Hepatocyte (in vitro differentiated cells): Measurements from ENCODE around the gene MOB2. TPM values are rescaled to one million over a fixed set of nuclear protein-coding genes. Genes with fewer than 3 reads are reported as not detected.

ENCODE experiments used
- DNase-seq: peaks from one replicate; pipeline ENCODE4 v3.0.0-alpha.2; 2016; ENCODE audit warnings: low spot score
- H2AFZ ChIP-seq: fragments of 200-600 bp; sonication (generic); 2 replicates; pipeline ENCODE4 v1.6.0; 2016; ENCODE audit warnings: antibody characterized with exemption, mild to moderate bottlenecking
- H3K27ac ChIP-seq: fragments of 200-600 bp; sonication (generic); 2 replicates; pipeline ENCODE4 v1.5.1; 2016; ENCODE audit warnings: mild to moderate bottlenecking
- H3K27me3 ChIP-seq: fragments of 200-600 bp; sonication (generic); 2 replicates; pipeline ENCODE4 v1.6.1; 2016
- H3K36me3 ChIP-seq: fragments of 200-600 bp; sonication (generic); replicated peaks from 2 replicates; pipeline ENCODE4 v1.5.1; 2016; ENCODE audit warnings: low read depth; ENCODE audit not compliant: insufficient read depth
- H3K4me1 ChIP-seq: fragments of 200-600 bp; sonication (generic); 2 replicates; pipeline ENCODE4 v1.5.1; 2016; ENCODE audit warnings: mild to moderate bottlenecking, moderate library complexity; ENCODE audit not compliant: insufficient read depth
- H3K4me2 ChIP-seq: fragments of 200-600 bp; sonication (generic); 2 replicates; pipeline ENCODE4 v1.6.0; 2016
- H3K4me3 ChIP-seq: fragments of 200-600 bp; sonication (generic); 2 replicates; pipeline ENCODE4 v1.5.1; 2016; ENCODE audit warnings: mild to moderate bottlenecking
- H3K79me2 ChIP-seq: fragments of 200-600 bp; sonication (generic); 2 replicates; pipeline ENCODE4 v1.6.0; 2017; ENCODE audit warnings: mild to moderate bottlenecking
- H3K9me2 ChIP-seq: fragments of 200-600 bp; sonication (generic); replicated peaks from 2 replicates; pipeline ENCODE4 v1.6.0; 2017; ENCODE audit warnings: mild to moderate bottlenecking; ENCODE audit not compliant: insufficient read depth
- H3K9me3 ChIP-seq: fragments of 200-600 bp; sonication (generic); 2 replicates; pipeline ENCODE4 v1.5.1; 2016; ENCODE audit warnings: low read depth, mild to moderate bottlenecking
- H4K20me1 ChIP-seq: fragments of 200-600 bp; sonication (generic); 2 replicates; pipeline ENCODE4 v1.6.0; 2016; ENCODE audit warnings: mild to moderate bottlenecking; ENCODE audit not compliant: insufficient read depth, poor library complexity, severe bottlenecking
- EZH2 ChIP-seq: fragments of 200-600 bp; sonication (generic); IDR thresholded peaks from 2 replicates; pipeline ENCODE4 v1.6.1; 2016; ENCODE audit warnings: antibody characterized with exemption, mild to moderate bottlenecking, borderline replicate concordance
- EZH2phosphoT487 ChIP-seq: fragments of 200-600 bp; sonication (generic); IDR thresholded peaks from one replicate; pipeline ENCODE4 v1.6.1; 2018; ENCODE audit warnings: antibody characterized with exemption, mild to moderate bottlenecking, low read depth, moderate library complexity; ENCODE audit not compliant: unreplicated experiment, severe bottlenecking
- WGBS: methylation state at CpG from one replicate; pipeline ENCODE4 v1.1.6; 2016; ENCODE audit warnings: low lambda C conversion rate; ENCODE audit errors: missing lambda C conversion rate; 5-methylcytosine and 5-hydroxymethylcytosine counted together
- polyA plus RNA-seq: library from polyadenylated mRNA; unstranded; fragments of >200 nt; fragmentation: Nextera tagmentation; extraction: Ambion mirVana; gene quantifications from 2 replicates; pipeline ENCODE4 v1.2.1, GENCODE V29; 2016
- total RNA-seq: library from RNA; depleted of rRNA; stranded (reverse); fragments of >200 nt; gene quantifications from 2 replicates; pipeline ENCODE4 v1.2.3, GENCODE V29; 2014
- TF ChIP-seq, protein P1 (sequence below): fragments of 200-600 bp; sonication (generic); IDR thresholded peaks from 2 replicates; pipeline ENCODE4 v1.5.1; 2016; ENCODE audit warnings: antibody characterized with exemption, mild to moderate bottlenecking; ENCODE audit not compliant: poor library complexity

MOB2 gene
- total and polyA plus RNA-seq, 2 experiments from 2014 or later = 12.5 to 48.2 TPM

DNA sequence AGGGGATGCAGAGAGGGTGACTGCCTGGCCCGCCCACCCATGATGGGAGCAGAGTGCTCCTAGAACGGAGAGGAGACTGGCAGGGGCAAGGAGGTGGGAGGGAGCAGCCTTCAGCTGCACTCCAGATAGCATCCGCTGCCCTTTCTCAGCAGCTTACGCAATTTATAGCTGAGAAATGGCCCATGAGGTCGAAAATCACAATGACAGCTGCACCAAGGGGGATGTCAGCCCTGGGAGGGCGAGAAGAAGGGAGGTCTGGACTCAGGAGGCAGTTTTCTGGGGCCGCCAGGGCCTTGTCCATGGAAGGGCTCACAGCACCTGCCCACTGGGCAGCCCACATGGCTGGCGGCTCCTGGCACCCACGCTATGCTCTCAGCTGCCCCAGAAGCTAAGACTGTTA is 17.6 kb upstream of the MOB2 start:
- 88% methylated on average over 9 of the region's 9 CpGs for WGBS
- Histone ChIP-seq H3K4me1 (peaks cover 6% of the 10 kb centered on the region), H3K4me3 (no peak overlapping the region), H3K36me3 (no peaks in the 10 kb centered on the region), H3K79me2 (peaks cover 56% of the 10 kb centered on the region), H3K27me3 (no peaks in the 10 kb centered on the region), H2AFZ (no peak overlapping the region), H4K20me1 (peaks cover 63% of the 10 kb centered on the region), H3K4me2 (no peak overlapping the region), H3K9me2 (no peaks in the 10 kb centered on the region), H3K27ac (no peak overlapping the region), H3K9me3 (no peaks in the 10 kb centered on the region)
- no peak for DNase-seq
- TF ChIP-seq EZH2phosphoT487 (no peak), EZH2 (no peak)
- TF ChIP-seq, protein P1, sequence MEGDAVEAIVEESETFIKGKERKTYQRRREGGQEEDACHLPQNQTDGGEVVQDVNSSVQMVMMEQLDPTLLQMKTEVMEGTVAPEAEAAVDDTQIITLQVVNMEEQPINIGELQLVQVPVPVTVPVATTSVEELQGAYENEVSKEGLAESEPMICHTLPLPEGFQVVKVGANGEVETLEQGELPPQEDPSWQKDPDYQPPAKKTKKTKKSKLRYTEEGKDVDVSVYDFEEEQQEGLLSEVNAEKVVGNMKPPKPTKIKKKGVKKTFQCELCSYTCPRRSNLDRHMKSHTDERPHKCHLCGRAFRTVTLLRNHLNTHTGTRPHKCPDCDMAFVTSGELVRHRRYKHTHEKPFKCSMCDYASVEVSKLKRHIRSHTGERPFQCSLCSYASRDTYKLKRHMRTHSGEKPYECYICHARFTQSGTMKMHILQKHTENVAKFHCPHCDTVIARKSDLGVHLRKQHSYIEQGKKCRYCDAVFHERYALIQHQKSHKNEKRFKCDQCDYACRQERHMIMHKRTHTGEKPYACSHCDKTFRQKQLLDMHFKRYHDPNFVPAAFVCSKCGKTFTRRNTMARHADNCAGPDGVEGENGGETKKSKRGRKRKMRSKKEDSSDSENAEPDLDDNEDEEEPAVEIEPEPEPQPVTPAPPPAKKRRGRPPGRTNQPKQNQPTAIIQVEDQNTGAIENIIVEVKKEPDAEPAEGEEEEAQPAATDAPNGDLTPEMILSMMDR = no peak

DNA sequence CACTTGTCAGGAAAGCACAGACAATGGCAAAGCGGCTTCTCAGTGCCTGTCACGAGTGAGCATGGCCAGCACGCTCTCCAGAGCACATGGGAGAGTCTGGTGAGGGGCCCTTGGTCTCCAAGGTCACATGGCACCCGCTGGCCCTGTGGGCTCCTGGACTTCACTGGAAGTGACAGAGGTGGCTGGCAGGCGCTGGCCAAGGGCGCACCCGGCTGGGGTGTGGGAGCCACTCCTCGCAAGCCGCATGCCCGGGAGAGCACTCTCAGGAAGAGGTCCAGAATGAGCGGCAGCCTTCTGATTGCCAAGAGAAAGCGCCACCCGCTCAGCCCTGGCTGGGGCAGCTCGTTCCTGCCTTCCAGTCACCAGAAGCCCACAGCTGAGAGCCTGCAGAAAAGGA is 17.1 kb upstream of the MOB2 start:
- no peak for DNase-seq
- no peak for TF ChIP-seq EZH2phosphoT487
- TF ChIP-seq EZH2 = no peak
- TF ChIP-seq, protein P1 = no peak
- 89% methylated on average over 14 of the region's 14 CpGs for WGBS

DNA sequence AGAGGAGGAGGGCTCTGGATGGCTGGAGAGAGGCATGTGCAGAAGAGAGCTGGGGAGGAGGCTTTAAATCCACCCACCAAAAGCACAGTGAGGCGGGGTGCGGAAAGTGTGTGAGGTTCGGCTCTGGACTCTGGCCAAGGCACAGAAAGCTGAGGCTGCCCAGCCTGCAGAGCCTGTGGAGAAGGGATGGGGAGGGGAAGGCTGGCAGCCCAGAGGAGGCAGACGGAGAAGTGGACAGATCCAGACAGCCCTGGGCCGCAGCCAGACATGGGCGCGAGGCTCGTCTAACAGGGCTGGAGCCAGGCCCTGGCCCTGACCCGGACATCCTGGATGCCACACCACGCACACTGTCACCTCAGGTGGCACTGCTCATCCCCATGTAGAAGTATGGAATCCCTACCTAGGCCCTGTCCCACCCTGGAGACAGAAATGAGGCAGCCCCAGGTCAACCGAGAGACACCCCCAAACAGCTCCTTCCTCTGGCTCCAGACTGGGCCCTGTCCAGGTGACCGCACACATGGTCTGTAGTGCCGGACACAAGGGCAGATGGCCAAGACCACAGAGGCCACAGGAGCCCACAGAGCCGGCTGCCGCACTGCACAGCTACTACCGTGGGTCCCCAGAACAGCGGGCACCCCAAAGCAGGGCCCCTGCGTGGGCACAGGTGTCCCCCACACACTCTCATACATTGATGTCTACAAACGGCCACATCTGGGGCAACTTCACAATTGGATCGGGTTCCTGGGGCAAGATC is 16.6 kb upstream of the MOB2 start:
- Histone ChIP-seq H3K9me3 (no peaks in the 10 kb centered on the region), H3K4me3 (no peak overlapping the region), H3K27ac (peak overlapping the region; percentile 9), H3K27me3 (no peaks in the 10 kb centered on the region), H4K20me1 (peaks cover 63% of the 10 kb centered on the region), H3K9me2 (no peaks in the 10 kb centered on the region), H3K4me2 (no peak overlapping the region), H2AFZ (no peak overlapping the region), H3K79me2 (peaks cover 59% of the 10 kb centered on the region), H3K36me3 (no peaks in the 10 kb centered on the region), H3K4me1 (peaks cover 6% of the 10 kb centered on the region)
- no peak for TF ChIP-seq EZH2
- TF ChIP-seq, protein P1 = no peak
- WGBS = 88% methylated on average over 20 of the region's 20 CpGs
- DNase-seq = peak; percentile 56

More for the DNA sequence above, 17.1 kb upstream of the MOB2 start:
- Histone ChIP-seq H3K36me3 (no peaks in the 10 kb centered on the region), H3K79me2 (peaks cover 57% of the 10 kb centered on the region), H3K4me2 (no peak overlapping the region), H3K9me3 (no peaks in the 10 kb centered on the region), H3K4me1 (peaks cover 6% of the 10 kb centered on the region), H3K4me3 (no peak overlapping the region), H3K9me2 (no peaks in the 10 kb centered on the region), H4K20me1 (peaks cover 63% of the 10 kb centered on the region), H2AFZ (no peak overlapping the region), H3K27ac (no peak overlapping the region), H3K27me3 (no peaks in the 10 kb centered on the region)
